CD14-positive monocyte (primary cell): ENCODE data around the gene STAM. TPM values are rescaled to one million over a fixed set of nuclear protein-coding genes. Genes with fewer than 3 reads are reported as not detected.

Source experiments
- DNase-seq, 3 donors: peaks; one replicate each; pipeline ENCODE4 v3.0.0-alpha.2; 2011 to 2022
- H2AFZ ChIP-seq: 2 replicates; pipeline ENCODE4 v1.6.0; 2012; ENCODE audit warnings: mild to moderate bottlenecking, low read depth, low read length, inconsistent platforms; ENCODE audit not compliant: insufficient read depth, poor library complexity, severe bottlenecking
- H3K27ac ChIP-seq, 2 donors: 1 replicate in 1 of 2; 2 replicates in 1 of 2; pipeline ENCODE4 v1.5.1; 2012 to 2013; ENCODE audit warnings: low read length in 2 of 2, control low read depth in 1 of 2, inconsistent platforms in 1 of 2, low read depth in 1 of 2, mild to moderate bottlenecking in 1 of 2
- H3K27me3 ChIP-seq, 2 donors: one replicate each; pipeline versions ENCODE4 v1.6.0 to v1.6.1; 2011 to 2013; ENCODE audit warnings: low read length in 2 of 2; ENCODE audit not compliant: control insufficient read depth in 2 of 2, insufficient read depth in 2 of 2
- H3K36me3 ChIP-seq, 2 donors: replicated peaks in 1 of 2; 1 replicate in 1 of 2; 2 replicates in 1 of 2; pipeline versions ENCODE4 v1.5.1 to v1.6.1; 2012 to 2013; ENCODE audit warnings: low read length in 2 of 2, control low read depth in 1 of 2, inconsistent platforms in 1 of 2, mild to moderate bottlenecking in 1 of 2; ENCODE audit not compliant: insufficient read depth in 2 of 2, control insufficient read depth in 1 of 2
- H3K4me1 ChIP-seq, 2 donors: 1 replicate in 1 of 2; 2 replicates in 1 of 2; pipeline versions ENCODE4 v1.5.1 to v1.6.1; 2012 to 2013; ENCODE audit warnings: low read length in 2 of 2, control low read depth in 1 of 2, inconsistent platforms in 1 of 2, mild to moderate bottlenecking in 1 of 2, moderate library complexity in 1 of 2; ENCODE audit not compliant: insufficient read depth in 2 of 2, control insufficient read depth in 1 of 2
- H3K4me2 ChIP-seq: replicated peaks from 2 replicates; pipeline ENCODE3; 2012; ENCODE audit warnings: low read length, moderate library complexity, mild to moderate bottlenecking; ENCODE audit not compliant: poor library complexity, severe bottlenecking; ENCODE audit errors: extremely low read depth
- H3K4me3 ChIP-seq, 3 experiments: fragments of 200-600 bp in 1 of 3; sonication (generic) in 1 of 3; replicated peaks in 1 of 3; 1 replicate in 2 of 3; 2 replicates in 1 of 3; pipeline ENCODE4 v1.5.1; 2011 to 2013; ENCODE audit warnings: low read length in 3 of 3, mild to moderate bottlenecking in 3 of 3, control low read depth in 2 of 3, low read depth in 2 of 3, inconsistent platforms in 1 of 3, moderate library complexity in 1 of 3
- H3K79me2 ChIP-seq: 2 replicates; pipeline ENCODE4 v1.6.0; 2012; ENCODE audit warnings: mild to moderate bottlenecking, control low read depth, inconsistent platforms, low read length, moderate library complexity; ENCODE audit not compliant: insufficient read depth
- H3K9ac ChIP-seq: 2 replicates; pipeline ENCODE4 v1.6.0; 2017; ENCODE audit warnings: low read length, mild to moderate bottlenecking; ENCODE audit not compliant: insufficient read depth, poor library complexity, severe bottlenecking
- H3K9me3 ChIP-seq, 2 donors: replicated peaks in 1 of 2; 1 replicate in 1 of 2; 2 replicates in 1 of 2; pipeline versions ENCODE4 v1.5.1 to v1.6.1; 2012 to 2013; ENCODE audit warnings: low read length in 2 of 2, control low read depth in 1 of 2; ENCODE audit not compliant: control insufficient read depth in 1 of 2, insufficient read depth in 1 of 2
- H4K20me1 ChIP-seq: 2 replicates; pipeline ENCODE4 v1.6.0; 2012; ENCODE audit warnings: mild to moderate bottlenecking, low read length, control low read depth, moderate library complexity; ENCODE audit not compliant: insufficient read depth
- H3K27ac Mint-ChIP-seq, 7 donors: one replicate each; pipeline ENCODE4 v1.8.0; 2020; ENCODE audit warnings: mild to moderate bottlenecking in 7 of 7, mixed read lengths in 7 of 7, moderate library complexity in 6 of 7, inconsistent platforms in 2 of 7
- H3K27me3 Mint-ChIP-seq, 3 donors: one replicate each; pipeline ENCODE4 v1.8.0; 2021 to 2022; ENCODE audit warnings: low read depth in 3 of 3, mild to moderate bottlenecking in 3 of 3, mixed read lengths in 3 of 3, moderate library complexity in 3 of 3, inconsistent platforms in 1 of 3
- H3K36me3 Mint-ChIP-seq, 2 donors: one replicate each; pipeline ENCODE4 v1.8.0; 2020; ENCODE audit warnings: mixed read lengths in 2 of 2, inconsistent platforms in 1 of 2, mild to moderate bottlenecking in 1 of 2
- H3K4me1 Mint-ChIP-seq: one replicate; pipeline ENCODE4 v1.8.0; 2020; ENCODE audit warnings: mild to moderate bottlenecking, mixed read lengths
- H3K4me3 Mint-ChIP-seq, 2 donors: one replicate each; pipeline ENCODE4 v1.8.0; 2020; ENCODE audit warnings: mild to moderate bottlenecking in 2 of 2, mixed read lengths in 2 of 2, moderate library complexity in 1 of 2
- H3K9me3 Mint-ChIP-seq, 7 donors: one replicate each; pipeline ENCODE4 v1.8.0; 2020 to 2022; ENCODE audit warnings: mixed read lengths in 7 of 7, mild to moderate bottlenecking in 6 of 7, moderate library complexity in 6 of 7, inconsistent platforms in 2 of 7
- CTCF ChIP-seq: fragments of 200-600 bp; IDR thresholded peaks from one replicate; pipeline ENCODE4 v1.8.0; 2022; ENCODE audit warnings: antibody characterized with exemption, mild to moderate bottlenecking
- WGBS: methylation state at CpG from one replicate; pipeline ENCODE4 v1.1.5; 2013; ENCODE audit warnings: missing lambda C conversion rate; ENCODE audit not compliant: insufficient coverage; 5-methylcytosine and 5-hydroxymethylcytosine counted together
- intact Hi-C, 2 donors: fragments of 100-400 bp; cut with micrococcal nuclease; formaldehyde crosslinking; loops; one replicate each; pipeline versions ENCODE4 v1.15.0 to v1.15.1; 2023
- polyA plus RNA-seq, 3 donors: library from polyadenylated mRNA; depleted of rRNA in 1 of 3; unstranded in 2 of 3; stranded (reverse) in 1 of 3; fragments of 300-500 nt in 2 of 3; fragments of >200 nt in 1 of 3; fragmentation: Illumina TruSeq in 2 of 3; gene quantifications; 1 replicate in 2 of 3; 2 replicates in 1 of 3; pipeline ENCODE4 v1.2.3, GENCODE V29; 2012 to 2021

STAM gene
- polyA plus RNA-seq, 3 donors: 5.5 to 16.4 (median 5.9) TPM

DNA sequence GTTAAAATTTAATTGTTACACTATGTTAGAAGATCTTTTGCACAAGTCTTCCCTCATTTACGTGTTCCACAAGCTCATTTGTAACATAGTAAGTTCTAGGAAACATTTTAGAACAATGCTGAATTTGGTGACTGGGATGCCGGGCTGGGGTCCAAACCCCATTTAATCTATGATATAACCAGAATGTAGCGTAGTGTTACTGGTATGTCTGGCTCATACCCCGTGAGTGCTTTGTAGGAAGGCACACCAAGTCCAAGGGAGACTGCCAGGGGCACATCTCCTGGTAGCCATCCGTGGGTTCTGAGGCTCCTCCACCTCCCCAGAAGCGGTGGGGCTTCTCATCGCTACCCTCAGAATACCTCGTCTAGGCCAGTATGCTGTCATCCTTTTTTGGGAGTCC lies 86.7 kb downstream of the STAM start:
- H3K36me3 ChIP-seq: no peaks in the 10 kb centered on the region
- H3K27me3 Mint-ChIP-seq: peaks cover 0 to 2% (median 0%) of the 10 kb centered on the region in 3 donors
- H3K4me3 ChIP-seq: no peak overlapping the region
- no peaks in the 10 kb centered on the region for H3K27me3 ChIP-seq
- no peak overlapping the region for H3K9ac ChIP-seq
- intact Hi-C loops: no loop called here
- peaks cover 4% of the 10 kb centered on the region for H3K4me1 Mint-ChIP-seq
- no peak overlapping the region for H3K4me3 Mint-ChIP-seq
- 95% methylated on average over 5 of the region's 8 CpGs for WGBS
- no peaks in the 10 kb centered on the region for H4K20me1 ChIP-seq
- no peak overlapping the region for H3K27ac Mint-ChIP-seq
- H3K36me3 Mint-ChIP-seq: no peaks in the 10 kb centered on the region
- H3K9me3 Mint-ChIP-seq: no peaks in the 10 kb centered on the region
- no peak for DNase-seq
- no peaks in the 10 kb centered on the region for H3K79me2 ChIP-seq
- no peak overlapping the region for H2AFZ ChIP-seq
- H3K4me2 ChIP-seq: no peak overlapping the region
- no peaks in the 10 kb centered on the region for H3K4me1 ChIP-seq
- H3K9me3 ChIP-seq: no peaks in the 10 kb centered on the region
- TF ChIP-seq CTCF: no peak
- no peak overlapping the region for H3K27ac ChIP-seq

- intact Hi-C loops: no loop called here
- Mint-ChIP-seq H3K27ac (no peak overlapping the region), H3K27me3 (peaks cover 0 to 2% (median 0%) of the 10 kb centered on the region in 3 donors), H3K9me3 (no peaks in the 10 kb centered on the region), H3K4me3 (no peak overlapping the region), H3K4me1 (peaks cover 4% of the 10 kb centered on the region), H3K36me3 (no peaks in the 10 kb centered on the region)
- Histone ChIP-seq H4K20me1 (no peaks in the 10 kb centered on the region), H3K79me2 (no peaks in the 10 kb centered on the region), H3K9me3 (no peaks in the 10 kb centered on the region), H3K4me3 (no peak overlapping the region), H3K9ac (no peak overlapping the region), H3K4me2 (no peak overlapping the region), H3K27me3 (no peaks in the 10 kb centered on the region), H3K4me1 (no peaks in the 10 kb centered on the region), H3K27ac (no peak overlapping the region), H3K36me3 (no peaks in the 10 kb centered on the region), H2AFZ (no peak overlapping the region)
- no peak for DNase-seq
- TF ChIP-seq CTCF: no peak
- 29% methylated on average over 1 of the region's 4 CpGs for WGBS
Observed at GRCh38 chr10:17731331-17732020, 87.5 kb downstream of the STAM start.
